ENCODE results near the gene ACOT11.

Gene ACOT11

DNA sequence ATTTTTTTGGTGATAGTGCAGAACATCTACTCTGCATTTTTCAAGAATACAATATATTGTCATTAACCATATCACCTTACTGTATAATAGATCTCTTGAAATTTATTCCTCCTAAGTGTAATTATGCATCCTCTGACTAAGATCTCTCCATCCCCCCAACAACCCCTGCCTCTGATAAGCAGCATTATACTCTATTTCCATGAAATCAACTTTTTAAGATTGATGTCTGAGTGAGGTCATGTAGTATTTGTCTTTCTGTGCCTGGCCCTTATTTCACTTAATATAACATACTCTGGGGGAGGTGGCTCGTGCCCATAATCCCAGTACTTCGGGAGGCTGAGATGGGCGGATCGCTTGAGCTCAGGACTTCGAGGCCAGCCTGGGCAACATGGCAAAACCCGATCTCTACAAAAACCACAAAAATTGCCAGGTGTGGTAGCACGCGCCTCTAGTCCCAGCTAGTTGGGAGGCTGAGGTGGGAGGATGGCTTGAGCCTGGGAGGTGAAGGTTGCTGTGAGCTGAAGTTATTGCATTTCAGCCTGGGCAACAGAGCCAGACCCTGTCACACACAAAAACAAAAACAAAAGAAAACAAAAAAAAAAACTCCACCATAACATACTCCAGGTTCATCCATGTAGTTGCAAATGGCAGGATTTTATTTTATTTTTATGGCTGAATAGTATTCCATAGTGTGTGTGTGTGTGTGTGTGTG lies 5.7 kb downstream of the ACOT11 start:
- DNase-seq (ENCODE audit: low read depth in 1 of 2, low spot score in 1 of 2) = no peak
- H3K4me3 ChIP-seq (replicated peaks; ENCODE audit: insufficient read depth, low read length) = no peak overlapping the region
- no peak overlapping the region for H3K27ac ChIP-seq (replicated peaks)
- no peaks in the 10 kb centered on the region for H3K27me3 ChIP-seq (ENCODE audit: insufficient read depth, poor library complexity, severe bottlenecking)
- TF ChIP-seq POLR2AphosphoS5 (IDR thresholded peaks at IDR 0.05; ENCODE audit: low read depth) = no peak
- TF ChIP-seq, protein P1, sequence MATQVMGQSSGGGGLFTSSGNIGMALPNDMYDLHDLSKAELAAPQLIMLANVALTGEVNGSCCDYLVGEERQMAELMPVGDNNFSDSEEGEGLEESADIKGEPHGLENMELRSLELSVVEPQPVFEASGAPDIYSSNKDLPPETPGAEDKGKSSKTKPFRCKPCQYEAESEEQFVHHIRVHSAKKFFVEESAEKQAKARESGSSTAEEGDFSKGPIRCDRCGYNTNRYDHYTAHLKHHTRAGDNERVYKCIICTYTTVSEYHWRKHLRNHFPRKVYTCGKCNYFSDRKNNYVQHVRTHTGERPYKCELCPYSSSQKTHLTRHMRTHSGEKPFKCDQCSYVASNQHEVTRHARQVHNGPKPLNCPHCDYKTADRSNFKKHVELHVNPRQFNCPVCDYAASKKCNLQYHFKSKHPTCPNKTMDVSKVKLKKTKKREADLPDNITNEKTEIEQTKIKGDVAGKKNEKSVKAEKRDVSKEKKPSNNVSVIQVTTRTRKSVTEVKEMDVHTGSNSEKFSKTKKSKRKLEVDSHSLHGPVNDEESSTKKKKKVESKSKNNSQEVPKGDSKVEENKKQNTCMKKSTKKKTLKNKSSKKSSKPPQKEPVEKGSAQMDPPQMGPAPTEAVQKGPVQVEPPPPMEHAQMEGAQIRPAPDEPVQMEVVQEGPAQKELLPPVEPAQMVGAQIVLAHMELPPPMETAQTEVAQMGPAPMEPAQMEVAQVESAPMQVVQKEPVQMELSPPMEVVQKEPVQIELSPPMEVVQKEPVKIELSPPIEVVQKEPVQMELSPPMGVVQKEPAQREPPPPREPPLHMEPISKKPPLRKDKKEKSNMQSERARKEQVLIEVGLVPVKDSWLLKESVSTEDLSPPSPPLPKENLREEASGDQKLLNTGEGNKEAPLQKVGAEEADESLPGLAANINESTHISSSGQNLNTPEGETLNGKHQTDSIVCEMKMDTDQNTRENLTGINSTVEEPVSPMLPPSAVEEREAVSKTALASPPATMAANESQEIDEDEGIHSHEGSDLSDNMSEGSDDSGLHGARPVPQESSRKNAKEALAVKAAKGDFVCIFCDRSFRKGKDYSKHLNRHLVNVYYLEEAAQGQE (IDR thresholded peaks at IDR 0.05; ENCODE audit: insufficient replicate concordance, low read depth) = no peak
- TF ChIP-seq, protein P2, sequence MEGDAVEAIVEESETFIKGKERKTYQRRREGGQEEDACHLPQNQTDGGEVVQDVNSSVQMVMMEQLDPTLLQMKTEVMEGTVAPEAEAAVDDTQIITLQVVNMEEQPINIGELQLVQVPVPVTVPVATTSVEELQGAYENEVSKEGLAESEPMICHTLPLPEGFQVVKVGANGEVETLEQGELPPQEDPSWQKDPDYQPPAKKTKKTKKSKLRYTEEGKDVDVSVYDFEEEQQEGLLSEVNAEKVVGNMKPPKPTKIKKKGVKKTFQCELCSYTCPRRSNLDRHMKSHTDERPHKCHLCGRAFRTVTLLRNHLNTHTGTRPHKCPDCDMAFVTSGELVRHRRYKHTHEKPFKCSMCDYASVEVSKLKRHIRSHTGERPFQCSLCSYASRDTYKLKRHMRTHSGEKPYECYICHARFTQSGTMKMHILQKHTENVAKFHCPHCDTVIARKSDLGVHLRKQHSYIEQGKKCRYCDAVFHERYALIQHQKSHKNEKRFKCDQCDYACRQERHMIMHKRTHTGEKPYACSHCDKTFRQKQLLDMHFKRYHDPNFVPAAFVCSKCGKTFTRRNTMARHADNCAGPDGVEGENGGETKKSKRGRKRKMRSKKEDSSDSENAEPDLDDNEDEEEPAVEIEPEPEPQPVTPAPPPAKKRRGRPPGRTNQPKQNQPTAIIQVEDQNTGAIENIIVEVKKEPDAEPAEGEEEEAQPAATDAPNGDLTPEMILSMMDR (IDR thresholded peaks at IDR 0.05; ENCODE audit: insufficient read depth, low read length) = no peak
- no peak for TF ChIP-seq GABPA (IDR thresholded peaks at IDR 0.05; ENCODE audit: low read depth)
- no peak for TF ChIP-seq SPI1 (IDR thresholded peaks at IDR 0.05; ENCODE audit: borderline replicate concordance, low read depth)

DNA sequence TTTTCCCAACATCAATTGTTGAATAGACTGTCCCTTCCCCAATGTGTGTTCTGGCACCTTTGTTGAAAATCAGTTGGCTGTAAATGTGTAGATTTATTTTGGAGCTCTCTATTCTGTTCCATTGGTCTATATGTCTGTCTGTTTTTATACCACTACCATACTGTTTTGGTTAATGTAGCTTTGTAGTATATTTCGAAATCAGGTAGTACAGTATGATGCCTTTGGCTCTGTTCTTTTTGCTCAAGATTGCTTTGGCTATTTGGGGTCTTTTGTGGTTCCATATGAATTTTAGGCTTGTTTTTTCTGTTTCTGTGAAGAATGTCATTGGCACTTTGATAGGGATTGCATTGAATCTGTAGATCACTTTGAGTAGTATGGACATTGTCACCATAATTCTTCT lies 8.1 kb downstream of the ACOT11 start:
- TF ChIP-seq POLR2AphosphoS5 (IDR thresholded peaks at IDR 0.05; ENCODE audit: low read depth) (no peak), SPI1 (IDR thresholded peaks at IDR 0.05; ENCODE audit: borderline replicate concordance, low read depth) (no peak), GABPA (IDR thresholded peaks at IDR 0.05; ENCODE audit: low read depth) (no peak)
- TF ChIP-seq, protein P1 (IDR thresholded peaks at IDR 0.05; ENCODE audit: insufficient replicate concordance, low read depth) = no peak
- TF ChIP-seq, protein P2 (IDR thresholded peaks at IDR 0.05; ENCODE audit: insufficient read depth, low read length) = no peak
- Histone ChIP-seq H3K27ac (replicated peaks) (no peak overlapping the region), H3K27me3 (ENCODE audit: insufficient read depth, poor library complexity, severe bottlenecking) (no peaks in the 10 kb centered on the region), H3K4me3 (replicated peaks; ENCODE audit: insufficient read depth, low read length) (no peak overlapping the region)
- no peak for DNase-seq (ENCODE audit: low read depth in 1 of 2, low spot score in 1 of 2)

DNA sequence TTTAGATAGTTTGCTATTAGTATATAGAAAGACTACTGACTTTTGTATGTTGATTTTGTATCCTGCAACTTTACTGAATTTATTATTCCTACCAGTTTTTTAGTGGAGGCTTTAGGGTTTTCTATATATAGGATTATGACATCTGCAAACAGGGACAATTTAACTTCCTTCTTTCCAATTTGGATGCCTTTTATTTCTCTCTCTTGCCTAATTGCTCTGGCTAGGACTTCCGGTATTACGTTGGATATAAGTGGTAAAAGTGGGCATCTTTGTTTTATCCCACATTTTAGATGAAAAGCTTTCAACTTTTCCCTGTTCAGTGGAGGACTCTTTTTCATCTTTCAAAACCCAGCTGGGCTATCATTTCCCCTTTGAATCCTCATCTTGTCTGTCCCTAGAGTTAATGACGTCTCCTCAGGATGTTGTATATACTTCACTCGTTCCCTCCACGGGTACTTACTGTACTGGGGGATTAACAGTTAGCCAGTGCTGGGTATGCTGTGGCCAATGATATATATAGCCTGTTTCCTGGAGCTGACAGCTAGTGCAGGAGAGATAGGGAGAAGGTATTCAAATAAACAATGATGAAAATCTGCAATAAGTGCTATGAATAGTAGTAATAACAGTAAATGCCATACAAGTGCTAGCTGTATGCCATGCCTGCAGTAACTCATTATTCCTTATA lies 9.8 kb downstream of the ACOT11 start:
- no peaks in the 10 kb centered on the region for H3K27me3 ChIP-seq (ENCODE audit: insufficient read depth, poor library complexity, severe bottlenecking)
- H3K4me3 ChIP-seq (replicated peaks; ENCODE audit: insufficient read depth, low read length) = no peak overlapping the region
- TF ChIP-seq, protein P1 (IDR thresholded peaks at IDR 0.05; ENCODE audit: insufficient replicate concordance, low read depth) = no peak
- TF ChIP-seq SPI1 (IDR thresholded peaks at IDR 0.05; ENCODE audit: borderline replicate concordance, low read depth) = peak; percentile 3; the same call in 1 of the 2 replicates
- no peak for DNase-seq (ENCODE audit: low read depth in 1 of 2, low spot score in 1 of 2)
- H3K27ac ChIP-seq (replicated peaks) = no peak overlapping the region

Measured in HL-60 (cell line).